PFSK-1 (cell line): ENCODE measurements around the gene CYTH1.

ENCODE experiments used
- POLR2AphosphoS5 ChIP-seq: IDR thresholded peaks from 2 replicates; pipeline ENCODE4 v1.6.1; 2012; ENCODE audit warnings: low read depth, mild to moderate bottlenecking, control low read depth, low read length, moderate library complexity
- REST ChIP-seq, 2 experiments: IDR thresholded peaks; 2 replicates each; pipeline versions ENCODE4 v1.6.1 to v1.8.0; 2011 to 2012; ENCODE audit warnings: low read depth in 2 of 2, low read length in 2 of 2, control low read depth in 1 of 2, inconsistent platforms in 1 of 2, mild to moderate bottlenecking in 1 of 2, moderate library complexity in 1 of 2; ENCODE audit not compliant: insufficient read depth in 1 of 2
- TAF1 ChIP-seq: IDR thresholded peaks from 2 replicates; pipeline ENCODE4 v1.6.1; 2012; ENCODE audit warnings: low read length, control low read depth, borderline replicate concordance; ENCODE audit not compliant: insufficient read depth

DNA sequence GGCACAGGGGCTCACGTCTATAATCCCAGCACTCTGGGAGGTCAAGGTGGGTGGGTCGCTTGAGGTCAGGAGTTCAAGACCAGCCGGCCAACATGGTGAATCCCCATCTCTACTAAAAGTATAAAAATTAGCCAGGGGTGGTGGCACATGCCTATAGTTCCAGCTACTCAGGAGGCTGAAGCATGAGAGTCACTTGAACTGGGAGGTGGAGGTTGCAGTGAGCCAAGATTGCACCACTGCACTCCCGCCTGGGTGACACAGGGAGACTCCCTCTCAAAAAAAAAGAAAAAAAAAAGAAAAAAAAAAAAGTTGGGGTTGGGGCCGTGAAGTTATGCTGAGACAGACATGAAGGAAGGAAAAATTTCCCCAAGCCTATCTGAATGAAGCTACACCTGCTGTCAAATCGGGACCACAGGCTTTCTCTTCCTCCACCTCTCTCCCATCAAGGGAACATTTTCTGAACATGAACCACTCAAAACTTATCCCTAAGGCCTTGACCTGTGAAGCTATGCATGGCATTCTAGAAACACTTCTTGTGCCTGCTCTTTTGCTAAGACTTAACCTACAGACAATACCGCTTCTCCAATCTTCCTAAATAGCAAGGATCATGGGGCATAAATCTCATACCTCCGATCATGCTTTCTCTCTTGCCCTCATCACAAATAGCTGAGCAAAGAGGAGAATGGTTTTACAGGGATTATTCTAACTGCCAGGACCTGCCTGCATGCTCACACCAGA is 88.6 kb downstream of the CYTH1 start:
- TF ChIP-seq REST (IDR thresholded peaks at IDR 0.05; ENCODE audit: insufficient read depth in 1 of 2, low read depth in 2 of 2, low read length in 2 of 2) (no peak), TAF1 (no peak), POLR2AphosphoS5 (no peak)
